HepG2 (cell line): ENCODE measurements around the gene SPRYD3. TPM values are rescaled to one million over a fixed set of nuclear protein-coding genes. Genes with fewer than 3 reads are reported as not detected.

ENCODE experiments used
- CEBPG ChIP-seq: IDR thresholded peaks from 2 replicates; pipeline ENCODE4 v1.6.1; 2016
- ERF ChIP-seq: IDR thresholded peaks from 2 replicates; pipeline ENCODE4 v1.6.1; 2018; ENCODE audit warnings: missing biosample characterization, missing genetic modification reagents
- MXD4 ChIP-seq: IDR thresholded peaks from 2 replicates; pipeline ENCODE4 v1.6.1; 2016; ENCODE audit warnings: mild to moderate bottlenecking, missing biosample characterization, missing genetic modification reagents
- PHF21A ChIP-seq: sonication (generic); formaldehyde crosslinking; IDR thresholded peaks from 2 replicates; pipeline ENCODE4 v1.5.0; 2020; ENCODE audit warnings: mild to moderate bottlenecking, missing genetic modification reagents
- SMAD1 ChIP-seq: sonication (generic); formaldehyde crosslinking; IDR thresholded peaks from 2 replicates; pipeline ENCODE4 v1.4.0; 2020; ENCODE audit warnings: missing genetic modification reagents, low read depth, mild to moderate bottlenecking, borderline replicate concordance
- SP1 ChIP-seq, 2 experiments: fragments of 450-650 bp in 1 of 2; sonication (generic) in 1 of 2; formaldehyde crosslinking in 1 of 2; IDR thresholded peaks; 2 replicates each; pipeline versions ENCODE4 v1.4.0 to v1.6.1; 2016 to 2020; ENCODE audit warnings: missing genetic modification reagents in 1 of 2
- ZNF331 ChIP-seq: sonication (generic); formaldehyde crosslinking; IDR thresholded peaks from 2 replicates; pipeline ENCODE4 v1.4.0; 2020; ENCODE audit warnings: missing genetic modification reagents
- ZNF446 ChIP-seq: sonication (generic); formaldehyde crosslinking; IDR thresholded peaks from 2 replicates; pipeline ENCODE4 v1.5.0; 2020; ENCODE audit warnings: mild to moderate bottlenecking, missing genetic modification reagents
- ZNF468 ChIP-seq: sonication (generic); formaldehyde crosslinking; IDR thresholded peaks from 2 replicates; pipeline ENCODE4 v1.8.0; 2022; ENCODE audit warnings: mild to moderate bottlenecking, moderate library complexity, missing genetic modification reagents
- ZZZ3 ChIP-seq: sonication (generic); formaldehyde crosslinking; IDR thresholded peaks from 2 replicates; pipeline ENCODE4 v1.4.0; 2020; ENCODE audit warnings: missing genetic modification reagents, mild to moderate bottlenecking, borderline replicate concordance
- polyA plus RNA-seq, 8 experiments: library from polyadenylated mRNA; depleted of rRNA in 3 of 8; stranded (reverse) in 7 of 8; unstranded in 1 of 8; fragments of >200 nt; fragmentation: Illumina TruSeq in 4 of 8; extraction: Trizol in 4 of 8; gene quantifications; 2 replicates each; pipeline versions ENCODE4 v1.2.1 to v1.2.3, GENCODE V29; 2011 to 2016; ENCODE audit warnings: low read depth in 4 of 8, missing spikeins in 1 of 8, mixed read lengths in 1 of 8; ENCODE audit not compliant: insufficient read depth in 1 of 8
- total RNA-seq, 5 experiments: library from RNA; depleted of rRNA; stranded (reverse); fragments of >200 nt; fragmentation: Illumina TruSeq; extraction: Trizol; gene quantifications; 2 replicates each; pipeline ENCODE4 v1.2.3, GENCODE V29; 2016; ENCODE audit warnings: low read depth in 1 of 5
- TF ChIP-seq, protein P1 (sequence below): sonication (generic); formaldehyde crosslinking; IDR thresholded peaks from 2 replicates; pipeline ENCODE4 v1.5.0; 2020; ENCODE audit warnings: mild to moderate bottlenecking, missing genetic modification reagents, moderate library complexity
- TF ChIP-seq, protein P2 (sequence below): IDR thresholded peaks from 2 replicates; pipeline ENCODE4 v1.6.1; 2012; ENCODE audit warnings: inconsistent platforms
- TF ChIP-seq, protein P3 (sequence below): sonication (generic); formaldehyde crosslinking; IDR thresholded peaks from 2 replicates; pipeline ENCODE4 v1.4.0; 2020; ENCODE audit warnings: missing genetic modification reagents
- TF ChIP-seq, protein P4 (sequence below): sonication (generic); formaldehyde crosslinking; IDR thresholded peaks from 2 replicates; pipeline ENCODE4 v1.5.0; 2020; ENCODE audit warnings: mild to moderate bottlenecking, missing genetic modification reagents, borderline replicate concordance
- TF ChIP-seq, protein P5 (sequence below): sonication (generic); formaldehyde crosslinking; IDR thresholded peaks from 2 replicates; pipeline ENCODE4 v1.8.0; 2022; ENCODE audit warnings: missing genetic modification reagents, mild to moderate bottlenecking, borderline replicate concordance

Gene SPRYD3
- total and polyA plus RNA-seq, 2 of the 13 experiments (the other 11 are each of a cell fraction or from before 2014, with no cell fraction given) = 9.0 to 9.2 TPM

DNA sequence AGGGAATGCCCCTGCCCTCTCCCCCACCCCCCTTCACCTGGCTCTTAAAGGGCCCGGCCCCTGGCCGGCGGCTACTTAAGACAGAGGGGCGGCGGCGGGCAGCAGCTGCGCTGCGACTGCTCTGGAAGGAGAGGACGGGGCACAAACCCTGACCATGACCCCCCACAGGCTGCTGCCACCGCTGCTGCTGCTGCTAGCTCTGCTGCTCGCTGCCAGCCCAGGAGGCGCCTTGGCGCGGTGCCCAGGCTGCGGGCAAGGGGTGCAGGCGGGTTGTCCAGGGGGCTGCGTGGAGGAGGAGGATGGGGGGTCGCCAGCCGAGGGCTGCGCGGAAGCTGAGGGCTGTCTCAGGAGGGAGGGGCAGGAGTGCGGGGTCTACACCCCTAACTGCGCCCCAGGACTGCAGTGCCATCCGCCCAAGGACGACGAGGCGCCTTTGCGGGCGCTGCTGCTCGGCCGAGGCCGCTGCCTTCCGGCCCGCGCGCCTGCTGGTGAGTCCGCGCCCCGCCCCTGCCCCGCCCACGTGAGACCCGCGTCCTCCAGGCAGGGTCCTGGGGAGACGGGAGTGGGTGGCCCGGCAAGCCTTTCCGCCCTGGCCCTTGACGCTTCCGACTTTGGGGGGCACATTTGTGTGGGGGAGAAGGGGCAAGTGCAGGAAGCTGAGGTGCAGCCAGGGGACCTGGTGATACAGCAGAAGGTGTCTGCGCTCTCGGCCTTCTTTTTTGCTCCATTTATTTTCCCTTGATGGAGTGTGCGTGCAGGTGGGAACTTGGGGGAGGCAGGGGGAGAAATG lies 18.6 kb upstream of the SPRYD3 start, which contains the start of gene IGFBP6 (continued):
- TF ChIP-seq, protein P1, sequence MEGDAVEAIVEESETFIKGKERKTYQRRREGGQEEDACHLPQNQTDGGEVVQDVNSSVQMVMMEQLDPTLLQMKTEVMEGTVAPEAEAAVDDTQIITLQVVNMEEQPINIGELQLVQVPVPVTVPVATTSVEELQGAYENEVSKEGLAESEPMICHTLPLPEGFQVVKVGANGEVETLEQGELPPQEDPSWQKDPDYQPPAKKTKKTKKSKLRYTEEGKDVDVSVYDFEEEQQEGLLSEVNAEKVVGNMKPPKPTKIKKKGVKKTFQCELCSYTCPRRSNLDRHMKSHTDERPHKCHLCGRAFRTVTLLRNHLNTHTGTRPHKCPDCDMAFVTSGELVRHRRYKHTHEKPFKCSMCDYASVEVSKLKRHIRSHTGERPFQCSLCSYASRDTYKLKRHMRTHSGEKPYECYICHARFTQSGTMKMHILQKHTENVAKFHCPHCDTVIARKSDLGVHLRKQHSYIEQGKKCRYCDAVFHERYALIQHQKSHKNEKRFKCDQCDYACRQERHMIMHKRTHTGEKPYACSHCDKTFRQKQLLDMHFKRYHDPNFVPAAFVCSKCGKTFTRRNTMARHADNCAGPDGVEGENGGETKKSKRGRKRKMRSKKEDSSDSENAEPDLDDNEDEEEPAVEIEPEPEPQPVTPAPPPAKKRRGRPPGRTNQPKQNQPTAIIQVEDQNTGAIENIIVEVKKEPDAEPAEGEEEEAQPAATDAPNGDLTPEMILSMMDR (CRISPR knock-in tag) = peak; percentile 8; the same call in 1 of the 2 replicates
- TF ChIP-seq, protein P2, sequence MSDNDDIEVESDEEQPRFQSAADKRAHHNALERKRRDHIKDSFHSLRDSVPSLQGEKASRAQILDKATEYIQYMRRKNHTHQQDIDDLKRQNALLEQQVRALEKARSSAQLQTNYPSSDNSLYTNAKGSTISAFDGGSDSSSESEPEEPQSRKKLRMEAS = peak; percentile 44; the same call in 1 of the 2 replicates
- TF ChIP-seq SMAD1 (CRISPR knock-in tag) (0 out of 2 replicates have a peak, but pooled peaks have one; percentile 38), ERF (CRISPR knock-in tag) (peak; percentile 71; the same call in 1 of the 2 replicates), PHF21A (CRISPR knock-in tag) (peak; percentile 17; the same call in 1 of the 2 replicates), SP1 (IDR thresholded peaks at IDR 0.05) (no peak), SP1 (CRISPR knock-in tag; IDR thresholded peaks at IDR 0.05) (no peak), ZNF331 (0 out of 2 replicates have a peak, but pooled peaks have one; percentile 25), ZNF468 (CRISPR knock-in tag) (no peak), ZNF446 (CRISPR knock-in tag) (no peak), ZZZ3 (CRISPR knock-in tag) (no peak), MXD4 (CRISPR knock-in tag) (0 out of 2 replicates have a peak, but pooled peaks have one; percentile 28), CEBPG (no peak)
- TF ChIP-seq, protein P3, sequence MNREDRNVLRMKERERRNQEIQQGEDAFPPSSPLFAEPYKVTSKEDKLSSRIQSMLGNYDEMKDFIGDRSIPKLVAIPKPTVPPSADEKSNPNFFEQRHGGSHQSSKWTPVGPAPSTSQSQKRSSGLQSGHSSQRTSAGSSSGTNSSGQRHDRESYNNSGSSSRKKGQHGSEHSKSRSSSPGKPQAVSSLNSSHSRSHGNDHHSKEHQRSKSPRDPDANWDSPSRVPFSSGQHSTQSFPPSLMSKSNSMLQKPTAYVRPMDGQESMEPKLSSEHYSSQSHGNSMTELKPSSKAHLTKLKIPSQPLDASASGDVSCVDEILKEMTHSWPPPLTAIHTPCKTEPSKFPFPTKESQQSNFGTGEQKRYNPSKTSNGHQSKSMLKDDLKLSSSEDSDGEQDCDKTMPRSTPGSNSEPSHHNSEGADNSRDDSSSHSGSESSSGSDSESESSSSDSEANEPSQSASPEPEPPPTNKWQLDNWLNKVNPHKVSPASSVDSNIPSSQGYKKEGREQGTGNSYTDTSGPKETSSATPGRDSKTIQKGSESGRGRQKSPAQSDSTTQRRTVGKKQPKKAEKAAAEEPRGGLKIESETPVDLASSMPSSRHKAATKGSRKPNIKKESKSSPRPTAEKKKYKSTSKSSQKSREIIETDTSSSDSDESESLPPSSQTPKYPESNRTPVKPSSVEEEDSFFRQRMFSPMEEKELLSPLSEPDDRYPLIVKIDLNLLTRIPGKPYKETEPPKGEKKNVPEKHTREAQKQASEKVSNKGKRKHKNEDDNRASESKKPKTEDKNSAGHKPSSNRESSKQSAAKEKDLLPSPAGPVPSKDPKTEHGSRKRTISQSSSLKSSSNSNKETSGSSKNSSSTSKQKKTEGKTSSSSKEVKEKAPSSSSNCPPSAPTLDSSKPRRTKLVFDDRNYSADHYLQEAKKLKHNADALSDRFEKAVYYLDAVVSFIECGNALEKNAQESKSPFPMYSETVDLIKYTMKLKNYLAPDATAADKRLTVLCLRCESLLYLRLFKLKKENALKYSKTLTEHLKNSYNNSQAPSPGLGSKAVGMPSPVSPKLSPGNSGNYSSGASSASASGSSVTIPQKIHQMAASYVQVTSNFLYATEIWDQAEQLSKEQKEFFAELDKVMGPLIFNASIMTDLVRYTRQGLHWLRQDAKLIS (CRISPR knock-in tag) = no peak
- TF ChIP-seq, protein P4, sequence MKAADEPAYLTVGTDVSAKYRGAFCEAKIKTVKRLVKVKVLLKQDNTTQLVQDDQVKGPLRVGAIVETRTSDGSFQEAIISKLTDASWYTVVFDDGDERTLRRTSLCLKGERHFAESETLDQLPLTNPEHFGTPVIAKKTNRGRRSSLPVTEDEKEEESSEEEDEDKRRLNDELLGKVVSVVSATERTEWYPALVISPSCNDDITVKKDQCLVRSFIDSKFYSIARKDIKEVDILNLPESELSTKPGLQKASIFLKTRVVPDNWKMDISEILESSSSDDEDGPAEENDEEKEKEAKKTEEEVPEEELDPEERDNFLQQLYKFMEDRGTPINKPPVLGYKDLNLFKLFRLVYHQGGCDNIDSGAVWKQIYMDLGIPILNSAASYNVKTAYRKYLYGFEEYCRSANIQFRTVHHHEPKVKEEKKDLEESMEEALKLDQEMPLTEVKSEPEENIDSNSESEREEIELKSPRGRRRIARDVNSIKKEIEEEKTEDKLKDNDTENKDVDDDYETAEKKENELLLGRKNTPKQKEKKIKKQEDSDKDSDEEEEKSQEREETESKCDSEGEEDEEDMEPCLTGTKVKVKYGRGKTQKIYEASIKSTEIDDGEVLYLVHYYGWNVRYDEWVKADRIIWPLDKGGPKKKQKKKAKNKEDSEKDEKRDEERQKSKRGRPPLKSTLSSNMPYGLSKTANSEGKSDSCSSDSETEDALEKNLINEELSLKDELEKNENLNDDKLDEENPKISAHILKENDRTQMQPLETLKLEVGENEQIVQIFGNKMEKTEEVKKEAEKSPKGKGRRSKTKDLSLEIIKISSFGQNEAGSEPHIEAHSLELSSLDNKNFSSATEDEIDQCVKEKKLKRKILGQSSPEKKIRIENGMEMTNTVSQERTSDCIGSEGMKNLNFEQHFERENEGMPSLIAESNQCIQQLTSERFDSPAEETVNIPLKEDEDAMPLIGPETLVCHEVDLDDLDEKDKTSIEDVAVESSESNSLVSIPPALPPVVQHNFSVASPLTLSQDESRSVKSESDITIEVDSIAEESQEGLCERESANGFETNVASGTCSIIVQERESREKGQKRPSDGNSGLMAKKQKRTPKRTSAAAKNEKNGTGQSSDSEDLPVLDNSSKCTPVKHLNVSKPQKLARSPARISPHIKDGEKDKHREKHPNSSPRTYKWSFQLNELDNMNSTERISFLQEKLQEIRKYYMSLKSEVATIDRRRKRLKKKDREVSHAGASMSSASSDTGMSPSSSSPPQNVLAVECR (CRISPR knock-in tag) = peak; percentile 62; the same call in 1 of the 2 replicates
- TF ChIP-seq, protein P5, sequence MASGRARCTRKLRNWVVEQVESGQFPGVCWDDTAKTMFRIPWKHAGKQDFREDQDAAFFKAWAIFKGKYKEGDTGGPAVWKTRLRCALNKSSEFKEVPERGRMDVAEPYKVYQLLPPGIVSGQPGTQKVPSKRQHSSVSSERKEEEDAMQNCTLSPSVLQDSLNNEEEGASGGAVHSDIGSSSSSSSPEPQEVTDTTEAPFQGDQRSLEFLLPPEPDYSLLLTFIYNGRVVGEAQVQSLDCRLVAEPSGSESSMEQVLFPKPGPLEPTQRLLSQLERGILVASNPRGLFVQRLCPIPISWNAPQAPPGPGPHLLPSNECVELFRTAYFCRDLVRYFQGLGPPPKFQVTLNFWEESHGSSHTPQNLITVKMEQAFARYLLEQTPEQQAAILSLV (CRISPR knock-in tag) = 0 out of 2 replicates have a peak, but pooled peaks have one; percentile 42
